ENCODE data around the gene TBC1D30. TPM values are rescaled to one million over a fixed set of nuclear protein-coding genes. Genes with fewer than 3 reads are reported as not detected.

The TBC1D30 gene
- total RNA-seq, 1 experiment from 2014 or later: 8.9 TPM

DNA sequence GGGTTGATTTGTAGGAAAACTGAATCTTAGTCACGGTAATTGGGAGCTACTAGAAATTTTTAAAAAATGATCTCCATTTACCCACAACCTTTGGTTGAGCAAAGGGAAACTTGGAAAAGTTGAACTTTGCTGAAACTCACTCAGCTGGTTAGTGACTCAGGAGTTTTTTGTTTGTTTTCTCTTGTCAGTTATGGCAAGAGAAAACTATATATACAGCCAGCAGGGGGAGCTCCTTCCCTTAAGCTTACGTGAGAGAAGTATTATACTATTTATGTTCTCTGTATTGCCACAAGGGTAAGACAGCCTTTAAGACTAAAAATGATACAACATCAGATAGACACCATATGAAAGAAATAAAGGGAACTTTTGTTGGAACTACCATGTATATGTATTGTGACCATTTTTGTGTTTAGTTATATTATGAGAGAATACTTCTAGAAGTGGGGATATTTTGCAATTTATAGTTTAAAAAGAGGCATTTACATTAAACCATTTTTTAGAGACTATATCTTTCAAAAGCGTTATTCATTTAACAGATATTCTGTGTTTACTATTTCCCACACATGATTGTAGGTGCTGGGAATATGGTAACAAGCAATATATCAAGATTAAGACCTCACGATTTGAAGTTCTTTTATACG lies 28.1 kb upstream of the TBC1D30 start:
- H3K4me3 ChIP-seq (ENCODE audit: low read depth in 2 of 2, low read length in 2 of 2): no peak overlapping the region
- no TSS peak for BruUV-seq (replicated peaks)
- no peak for TF ChIP-seq POLR2AphosphoS5 (IDR thresholded peaks at IDR 0.05; ENCODE audit: low read depth, low read length)
- peak; percentile 84; the same call in 1 of the 2 replicates for TF ChIP-seq CTCF (IDR thresholded peaks at IDR 0.05)
- no peaks in the 10 kb centered on the region for H3K36me3 ChIP-seq (ENCODE audit: control insufficient read depth, insufficient read depth, low read length)
- ATAC-seq (peak; percentile 88), DNase-seq (ENCODE audit: low read depth, low spot score) (peak; percentile 72)
- no peaks in the 10 kb centered on the region for H3K9me3 ChIP-seq (ENCODE audit: control insufficient read depth, insufficient read depth, low read depth, low read length)
- CTCF ChIA-PET: interaction anchor here (0.5 to 1.4 kb wide), 10 partner anchors 13 to 1433 kb away, joined by 3 to 6 read pairs (median 4); no protein-coding TSS in a partner anchor
- in situ Hi-C loops (cut with HindIII; ENCODE audit: low pct_unique_long_range_greater_than_20kb, low sequenced_read_pairs): no loop called here
- intact Hi-C loops (cut with micrococcal nuclease; ENCODE audit: unreplicated experiment): no loop called here
- peaks cover 17% of the 10 kb centered on the region; the same call in 1 of the 2 replicates for H3K4me1 ChIP-seq (ENCODE audit: control insufficient read depth, insufficient read depth, low read length)
- POLR2A ChIA-PET: interaction anchor here (0.6 to 0.7 kb wide), 2 partner anchors 11 to 14 kb away, joined by 3 to 9 read pairs; no protein-coding TSS in a partner anchor
- no peaks in the 10 kb centered on the region for H3K27me3 ChIP-seq (ENCODE audit: control insufficient read depth, insufficient read depth, low read length)
- peak overlapping the region; percentile 12; the same call in 1 of the 2 replicates for H3K27ac ChIP-seq (ENCODE audit: low read length)

GRCh38 chr12:64797156-64797555 lies 27.3 kb upstream of the TBC1D30 start:
- TF ChIP-seq POLR2AphosphoS5 (IDR thresholded peaks at IDR 0.05; ENCODE audit: low read depth, low read length) (no peak), SIN3A (IDR thresholded peaks at IDR 0.05; ENCODE audit: borderline replicate concordance, insufficient read depth, low read depth, low read length) (no peak), CTCF (IDR thresholded peaks at IDR 0.05) (no peak), TCF7L2 (IDR thresholded peaks at IDR 0.05; ENCODE audit: low read depth, low read length) (no peak)
- TF ChIP-seq, protein P1, sequence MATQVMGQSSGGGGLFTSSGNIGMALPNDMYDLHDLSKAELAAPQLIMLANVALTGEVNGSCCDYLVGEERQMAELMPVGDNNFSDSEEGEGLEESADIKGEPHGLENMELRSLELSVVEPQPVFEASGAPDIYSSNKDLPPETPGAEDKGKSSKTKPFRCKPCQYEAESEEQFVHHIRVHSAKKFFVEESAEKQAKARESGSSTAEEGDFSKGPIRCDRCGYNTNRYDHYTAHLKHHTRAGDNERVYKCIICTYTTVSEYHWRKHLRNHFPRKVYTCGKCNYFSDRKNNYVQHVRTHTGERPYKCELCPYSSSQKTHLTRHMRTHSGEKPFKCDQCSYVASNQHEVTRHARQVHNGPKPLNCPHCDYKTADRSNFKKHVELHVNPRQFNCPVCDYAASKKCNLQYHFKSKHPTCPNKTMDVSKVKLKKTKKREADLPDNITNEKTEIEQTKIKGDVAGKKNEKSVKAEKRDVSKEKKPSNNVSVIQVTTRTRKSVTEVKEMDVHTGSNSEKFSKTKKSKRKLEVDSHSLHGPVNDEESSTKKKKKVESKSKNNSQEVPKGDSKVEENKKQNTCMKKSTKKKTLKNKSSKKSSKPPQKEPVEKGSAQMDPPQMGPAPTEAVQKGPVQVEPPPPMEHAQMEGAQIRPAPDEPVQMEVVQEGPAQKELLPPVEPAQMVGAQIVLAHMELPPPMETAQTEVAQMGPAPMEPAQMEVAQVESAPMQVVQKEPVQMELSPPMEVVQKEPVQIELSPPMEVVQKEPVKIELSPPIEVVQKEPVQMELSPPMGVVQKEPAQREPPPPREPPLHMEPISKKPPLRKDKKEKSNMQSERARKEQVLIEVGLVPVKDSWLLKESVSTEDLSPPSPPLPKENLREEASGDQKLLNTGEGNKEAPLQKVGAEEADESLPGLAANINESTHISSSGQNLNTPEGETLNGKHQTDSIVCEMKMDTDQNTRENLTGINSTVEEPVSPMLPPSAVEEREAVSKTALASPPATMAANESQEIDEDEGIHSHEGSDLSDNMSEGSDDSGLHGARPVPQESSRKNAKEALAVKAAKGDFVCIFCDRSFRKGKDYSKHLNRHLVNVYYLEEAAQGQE (IDR thresholded peaks at IDR 0.05; ENCODE audit: insufficient read depth in 1 of 2, low read depth in 2 of 2, low read length in 1 of 2): no peak
- intact Hi-C loops (cut with micrococcal nuclease; ENCODE audit: unreplicated experiment) (no loop called here), in situ Hi-C loops (cut with HindIII; ENCODE audit: low pct_unique_long_range_greater_than_20kb, low sequenced_read_pairs) (no loop called here)
- no peak for DNase-seq (ENCODE audit: low read depth, low spot score)
- CTCF ChIA-PET: interaction anchor here (0.6 to 1.0 kb wide), 5 partner anchors 25 to 546 kb away, joined by 3 to 10 read pairs (median 4); no protein-coding TSS in a partner anchor
- POLR2A ChIA-PET: interaction anchor here (0.6 kb wide), 1 partner anchor 15 kb away, joined by 5 read pairs; no protein-coding TSS in a partner anchor
- Histone ChIP-seq H3K4me3 (ENCODE audit: low read depth in 2 of 2, low read length in 2 of 2) (no peak overlapping the region), H3K27me3 (ENCODE audit: control insufficient read depth, insufficient read depth, low read length) (no peaks in the 10 kb centered on the region), H3K4me1 (ENCODE audit: control insufficient read depth, insufficient read depth, low read length) (peaks cover 17% of the 10 kb centered on the region; the same call in 1 of the 2 replicates), H3K27ac (ENCODE audit: low read length) (no peak overlapping the region), H3K36me3 (ENCODE audit: control insufficient read depth, insufficient read depth, low read length) (no peaks in the 10 kb centered on the region), H3K9me3 (ENCODE audit: control insufficient read depth, insufficient read depth, low read depth, low read length) (no peaks in the 10 kb centered on the region)
- no TSS peak for BruUV-seq (replicated peaks)
- ATAC-seq: peak; percentile 56

Data from Panc1 (cell line).